A549 (cell line): Measurements from ENCODE around the gene RGL1.

Experiments
- EP300 ChIP-seq, 2 experiments: fragments of >200 bp; sonication (Bioruptor Twin); formaldehyde crosslinking; IDR thresholded peaks; 2 replicates in 1 of 2; 3 replicates in 1 of 2; pipeline ENCODE4 v1.6.1; 2016 to 2017
- NR3C1 ChIP-seq: fragments of >200 bp; sonication (Bioruptor Twin); formaldehyde crosslinking; IDR thresholded peaks from 3 replicates; pipeline ENCODE4 v1.6.1; 2017
- ZFP36 ChIP-seq: fragments of 450-650 bp; IDR thresholded peaks from 2 replicates; pipeline ENCODE4 v1.6.1; 2014; ENCODE audit warnings: borderline replicate concordance; ENCODE audit not compliant: partially characterized antibody
- TF ChIP-seq, protein P1 (sequence below): fragments of >200 bp; sonication (Bioruptor Twin); formaldehyde crosslinking; IDR thresholded peaks from 3 replicates; pipeline ENCODE4 v1.5.1; 2016

DNA sequence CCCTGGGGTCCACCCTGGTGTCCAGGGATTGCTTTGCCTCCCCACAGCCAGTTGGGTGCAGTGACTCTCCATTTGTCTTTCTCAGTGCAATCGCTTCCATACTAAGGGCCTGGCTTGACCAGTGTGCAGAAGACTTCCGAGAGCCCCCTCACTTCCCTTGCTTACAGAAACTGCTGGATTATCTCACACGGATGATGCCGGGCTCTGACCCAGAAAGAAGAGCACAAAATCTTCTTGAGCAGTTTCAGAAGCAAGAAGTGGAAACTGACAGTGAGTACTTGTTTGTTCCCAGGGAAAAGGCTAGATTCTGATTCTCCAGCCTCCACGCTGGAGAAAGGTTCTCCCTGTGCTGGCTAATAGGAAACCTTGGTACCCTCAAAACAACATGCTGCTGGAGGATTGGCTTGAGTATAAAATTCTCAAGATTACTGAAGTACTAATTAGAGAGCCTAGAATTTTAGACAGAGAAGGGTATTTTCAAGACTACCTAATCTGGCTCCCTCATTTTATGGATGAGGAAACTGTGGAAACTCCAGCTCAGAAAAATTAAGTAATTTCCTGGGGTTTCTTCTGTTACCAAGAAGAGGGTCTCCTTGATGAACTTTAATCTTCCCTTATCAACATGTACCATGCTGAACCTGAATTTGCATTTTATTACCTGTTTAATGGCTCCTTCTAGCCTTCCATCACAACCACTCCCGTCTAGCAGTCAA lies 75.8 kb downstream of the RGL1 start:
- no peak for TF ChIP-seq EP300 (IDR thresholded peaks at IDR 0.05)
- TF ChIP-seq ZFP36, result no peak
- TF ChIP-seq NR3C1, result no peak
- TF ChIP-seq, protein P1, sequence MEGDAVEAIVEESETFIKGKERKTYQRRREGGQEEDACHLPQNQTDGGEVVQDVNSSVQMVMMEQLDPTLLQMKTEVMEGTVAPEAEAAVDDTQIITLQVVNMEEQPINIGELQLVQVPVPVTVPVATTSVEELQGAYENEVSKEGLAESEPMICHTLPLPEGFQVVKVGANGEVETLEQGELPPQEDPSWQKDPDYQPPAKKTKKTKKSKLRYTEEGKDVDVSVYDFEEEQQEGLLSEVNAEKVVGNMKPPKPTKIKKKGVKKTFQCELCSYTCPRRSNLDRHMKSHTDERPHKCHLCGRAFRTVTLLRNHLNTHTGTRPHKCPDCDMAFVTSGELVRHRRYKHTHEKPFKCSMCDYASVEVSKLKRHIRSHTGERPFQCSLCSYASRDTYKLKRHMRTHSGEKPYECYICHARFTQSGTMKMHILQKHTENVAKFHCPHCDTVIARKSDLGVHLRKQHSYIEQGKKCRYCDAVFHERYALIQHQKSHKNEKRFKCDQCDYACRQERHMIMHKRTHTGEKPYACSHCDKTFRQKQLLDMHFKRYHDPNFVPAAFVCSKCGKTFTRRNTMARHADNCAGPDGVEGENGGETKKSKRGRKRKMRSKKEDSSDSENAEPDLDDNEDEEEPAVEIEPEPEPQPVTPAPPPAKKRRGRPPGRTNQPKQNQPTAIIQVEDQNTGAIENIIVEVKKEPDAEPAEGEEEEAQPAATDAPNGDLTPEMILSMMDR, result no peak
